ENCODE results near the gene SLIT3.

The SLIT3 gene

DNA sequence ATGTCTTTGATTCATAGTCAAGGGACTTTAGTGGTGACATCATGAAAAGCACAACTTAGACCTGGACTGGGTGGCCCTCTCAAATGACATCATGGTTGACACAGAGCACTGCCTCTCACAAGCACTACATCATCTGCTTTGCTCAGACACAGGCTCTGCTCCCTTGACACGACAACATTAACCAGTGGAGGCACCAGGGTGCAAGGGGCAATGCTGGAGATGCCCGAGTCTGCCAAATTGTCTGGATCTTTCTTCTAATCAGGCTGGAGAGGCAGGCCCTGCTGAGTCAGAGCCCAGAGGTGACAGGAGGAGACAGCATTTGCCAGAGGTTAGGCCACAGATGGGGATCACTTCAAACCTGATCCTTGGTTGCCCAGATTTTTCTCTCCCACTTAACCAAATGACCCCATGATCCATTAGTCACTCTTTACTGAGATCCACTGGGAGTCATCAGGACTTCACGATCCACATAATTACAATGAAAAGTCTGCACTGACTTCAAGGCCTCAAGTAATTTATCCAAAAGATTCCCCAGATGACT is 174.4 kb downstream of the SLIT3 start:
- no peak overlapping the region for H3K27ac ChIP-seq (ENCODE audit: low read depth, low read length)
- no peaks in the 10 kb centered on the region for H3K36me3 ChIP-seq (ENCODE audit: control insufficient read depth, insufficient read depth, low read length)
- peaks cover 18% of the 10 kb centered on the region for H3K4me1 ChIP-seq (ENCODE audit: control insufficient read depth, insufficient read depth, low read length)
- H3K27me3 ChIP-seq (ENCODE audit: control insufficient read depth, insufficient read depth, low read length): no peaks in the 10 kb centered on the region
- H3K9me3 ChIP-seq (ENCODE audit: control insufficient read depth, insufficient read depth, low read depth, low read length): peaks cover 4% of the 10 kb centered on the region; the same call in 1 of the 2 replicates
- H3K9ac ChIP-seq (ENCODE audit: low read length): no peak overlapping the region
- no peak overlapping the region for H3K4me3 ChIP-seq (ENCODE audit: low read depth, low read length)

DNA sequence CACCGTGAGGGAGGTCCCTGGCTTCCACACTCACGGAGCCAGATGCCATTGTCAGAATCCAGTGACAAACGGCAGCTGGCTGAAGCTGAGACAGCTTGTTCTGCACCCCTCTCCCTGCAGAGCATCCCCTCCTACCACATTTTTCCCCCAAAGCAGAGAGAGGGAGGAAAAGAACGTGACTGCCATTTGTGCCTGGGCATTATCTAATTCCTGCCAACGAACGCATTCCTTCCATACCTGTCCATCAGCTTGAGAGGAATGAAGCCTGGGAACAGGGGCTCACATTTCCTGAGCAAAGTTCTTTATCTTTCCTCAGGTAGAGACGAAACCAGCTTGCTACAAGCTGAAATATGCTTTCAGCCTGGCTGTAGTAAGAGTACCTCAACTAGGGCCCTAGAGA is 175.4 kb downstream of the SLIT3 start:
- no peak overlapping the region for H3K9ac ChIP-seq (ENCODE audit: low read length)
- H3K9me3 ChIP-seq (ENCODE audit: control insufficient read depth, insufficient read depth, low read depth, low read length): peaks cover 4% of the 10 kb centered on the region; the same call in 1 of the 2 replicates
- no peaks in the 10 kb centered on the region for H3K36me3 ChIP-seq (ENCODE audit: control insufficient read depth, insufficient read depth, low read length)
- H3K4me3 ChIP-seq (ENCODE audit: low read depth, low read length): no peak overlapping the region
- peaks cover 18% of the 10 kb centered on the region for H3K4me1 ChIP-seq (ENCODE audit: control insufficient read depth, insufficient read depth, low read length)
- no peak overlapping the region for H3K27ac ChIP-seq (ENCODE audit: low read depth, low read length)
- H3K27me3 ChIP-seq (ENCODE audit: control insufficient read depth, insufficient read depth, low read length): no peaks in the 10 kb centered on the region

GRCh38 chr5:169122951-169123350 is 178.0 kb downstream of the SLIT3 start:
- peaks cover 4% of the 10 kb centered on the region; the same call in 1 of the 2 replicates for H3K9me3 ChIP-seq (ENCODE audit: control insufficient read depth, insufficient read depth, low read depth, low read length)
- peaks cover 22% of the 10 kb centered on the region for H3K4me1 ChIP-seq (ENCODE audit: control insufficient read depth, insufficient read depth, low read length)
- no peak overlapping the region for H3K27ac ChIP-seq (ENCODE audit: low read depth, low read length)
- H3K4me3 ChIP-seq (ENCODE audit: low read depth, low read length): no peak overlapping the region
- H3K27me3 ChIP-seq (ENCODE audit: control insufficient read depth, insufficient read depth, low read length): no peaks in the 10 kb centered on the region
- no peaks in the 10 kb centered on the region for H3K36me3 ChIP-seq (ENCODE audit: control insufficient read depth, insufficient read depth, low read length)
- no peak overlapping the region for H3K9ac ChIP-seq (ENCODE audit: low read length)

GRCh38 chr5:169121630-169122420 is 179.1 kb downstream of the SLIT3 start:
- no peaks in the 10 kb centered on the region for H3K36me3 ChIP-seq (ENCODE audit: control insufficient read depth, insufficient read depth, low read length)
- H3K9ac ChIP-seq (ENCODE audit: low read length): no peak overlapping the region
- no peak overlapping the region for H3K27ac ChIP-seq (ENCODE audit: low read depth, low read length)
- no peaks in the 10 kb centered on the region for H3K27me3 ChIP-seq (ENCODE audit: control insufficient read depth, insufficient read depth, low read length)
- H3K9me3 ChIP-seq (ENCODE audit: control insufficient read depth, insufficient read depth, low read depth, low read length): peaks cover 4% of the 10 kb centered on the region; the same call in 1 of the 2 replicates
- peaks cover 14% of the 10 kb centered on the region; the same call in 1 of the 2 replicates for H3K4me1 ChIP-seq (ENCODE audit: control insufficient read depth, insufficient read depth, low read length)
- H3K4me3 ChIP-seq (ENCODE audit: low read depth, low read length): no peak overlapping the region

DNA sequence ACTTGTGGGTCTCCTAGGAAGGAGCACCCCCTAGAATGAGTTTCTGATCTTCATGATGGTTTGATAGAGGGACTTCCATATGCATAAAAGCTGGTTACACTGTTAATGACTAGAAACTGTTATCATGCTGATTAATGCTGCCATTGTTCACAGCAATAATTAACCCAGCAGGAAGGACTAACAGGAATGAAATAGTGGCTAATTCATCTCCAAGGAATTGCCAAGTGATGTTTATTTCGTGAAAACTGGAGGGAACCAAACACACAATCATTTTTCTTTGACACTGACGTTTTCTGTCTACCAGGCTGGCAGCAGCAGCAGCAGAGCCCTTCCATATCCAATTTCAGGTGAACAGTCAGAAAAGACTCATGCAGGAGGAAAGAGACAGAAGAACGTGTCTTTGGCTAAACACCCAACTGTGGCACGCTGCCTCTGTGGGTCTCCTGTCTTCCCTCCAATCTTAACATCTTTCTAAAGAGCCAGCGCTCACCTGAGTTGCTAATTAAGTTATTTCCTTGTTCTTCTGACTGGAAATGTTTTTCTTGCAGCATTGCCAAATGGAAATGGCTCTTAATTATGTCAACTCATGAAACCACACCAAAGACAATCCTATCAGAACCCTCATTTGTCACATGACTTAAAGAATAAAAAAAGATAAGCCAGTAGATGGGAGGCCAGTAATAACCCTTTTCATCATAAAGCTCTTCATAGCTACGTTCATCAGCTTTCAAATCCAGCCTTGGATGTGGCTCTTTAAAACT is 181.5 kb downstream of the SLIT3 start:
- no peak overlapping the region for H3K27ac ChIP-seq (ENCODE audit: low read depth, low read length)
- no peaks in the 10 kb centered on the region for H3K36me3 ChIP-seq (ENCODE audit: control insufficient read depth, insufficient read depth, low read length)
- H3K4me3 ChIP-seq (ENCODE audit: low read depth, low read length): no peak overlapping the region

DNA sequence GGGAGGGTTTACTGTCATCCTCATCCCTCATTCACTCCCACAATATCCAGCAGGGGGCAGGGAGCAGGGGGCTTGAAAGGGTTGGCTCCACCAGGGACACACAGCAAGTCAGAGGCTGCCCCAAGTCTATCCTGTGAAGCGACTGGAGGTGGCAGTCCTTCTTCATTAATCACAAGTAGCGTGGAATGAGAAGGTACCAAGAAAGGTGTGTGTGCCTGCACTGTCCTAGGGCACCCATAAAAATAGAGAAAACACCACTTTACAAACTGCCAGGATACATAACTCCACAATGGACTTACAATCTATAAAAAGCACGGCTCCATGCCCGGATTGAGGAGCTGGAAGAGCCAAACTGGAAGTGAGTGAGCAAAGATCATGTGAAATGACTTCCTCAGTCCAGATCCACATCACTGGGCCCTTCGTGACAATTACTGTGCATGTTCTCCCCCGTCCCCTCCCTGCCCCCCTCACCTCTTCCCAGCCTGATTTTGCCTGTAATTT is 183.9 kb downstream of the SLIT3 start:
- Histone ChIP-seq H3K9ac (ENCODE audit: low read length) (no peak overlapping the region), H3K9me3 (ENCODE audit: control insufficient read depth, insufficient read depth, low read depth, low read length) (no peaks in the 10 kb centered on the region), H3K4me3 (ENCODE audit: low read depth, low read length) (no peak overlapping the region), H3K36me3 (ENCODE audit: control insufficient read depth, insufficient read depth, low read length) (no peaks in the 10 kb centered on the region), H3K27ac (ENCODE audit: low read depth, low read length) (no peak overlapping the region), H3K4me1 (ENCODE audit: control insufficient read depth, insufficient read depth, low read length) (peaks cover 8% of the 10 kb centered on the region; the same call in 1 of the 2 replicates), H3K27me3 (ENCODE audit: control insufficient read depth, insufficient read depth, low read length) (no peaks in the 10 kb centered on the region)

More for the DNA sequence above, 181.5 kb downstream of the SLIT3 start:
- Histone ChIP-seq H3K9me3 (ENCODE audit: control insufficient read depth, insufficient read depth, low read depth, low read length) (peaks cover 4% of the 10 kb centered on the region; the same call in 1 of the 2 replicates), H3K9ac (ENCODE audit: low read length) (no peak overlapping the region), H3K27me3 (ENCODE audit: control insufficient read depth, insufficient read depth, low read length) (no peaks in the 10 kb centered on the region), H3K4me1 (ENCODE audit: control insufficient read depth, insufficient read depth, low read length) (peaks cover 8% of the 10 kb centered on the region; the same call in 1 of the 2 replicates)

DNA sequence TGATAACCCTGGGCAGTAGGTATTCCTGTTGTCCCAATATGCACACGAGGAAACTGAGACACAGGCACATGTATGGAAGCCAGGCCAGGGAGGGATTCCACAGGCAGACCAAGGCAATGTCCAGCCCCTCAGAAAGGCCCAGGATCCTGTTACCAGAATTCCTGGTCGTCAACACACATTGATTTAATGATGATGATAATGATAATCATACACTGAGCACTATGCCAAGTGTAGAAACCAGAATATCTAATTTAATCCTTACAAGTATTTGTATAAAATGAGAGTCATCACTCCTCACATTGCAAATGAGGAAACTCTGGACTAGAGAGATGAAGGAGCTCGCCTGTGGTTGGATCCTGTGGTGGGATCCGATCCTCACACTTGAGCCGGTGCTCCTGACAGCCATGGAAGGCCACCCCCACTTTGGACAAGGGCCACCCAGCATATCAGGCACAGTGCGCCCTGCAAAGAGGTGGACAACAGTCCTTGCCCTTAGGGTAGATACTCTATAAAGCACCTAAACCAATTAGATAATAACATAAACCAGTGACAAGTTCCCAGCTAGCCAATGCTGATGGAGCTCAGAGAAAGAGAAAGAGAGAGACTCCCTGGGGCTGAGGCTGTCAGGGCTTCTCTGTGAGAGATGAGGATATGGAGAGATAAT is 185.3 kb downstream of the SLIT3 start:
- Histone ChIP-seq H3K4me3 (ENCODE audit: low read depth, low read length) (no peak overlapping the region), H3K36me3 (ENCODE audit: control insufficient read depth, insufficient read depth, low read length) (no peaks in the 10 kb centered on the region), H3K4me1 (ENCODE audit: control insufficient read depth, insufficient read depth, low read length) (peaks cover 8% of the 10 kb centered on the region; the same call in 1 of the 2 replicates), H3K9ac (ENCODE audit: low read length) (no peak overlapping the region), H3K27ac (ENCODE audit: low read depth, low read length) (no peak overlapping the region), H3K27me3 (ENCODE audit: control insufficient read depth, insufficient read depth, low read length) (no peaks in the 10 kb centered on the region), H3K9me3 (ENCODE audit: control insufficient read depth, insufficient read depth, low read depth, low read length) (no peaks in the 10 kb centered on the region)

DNA sequence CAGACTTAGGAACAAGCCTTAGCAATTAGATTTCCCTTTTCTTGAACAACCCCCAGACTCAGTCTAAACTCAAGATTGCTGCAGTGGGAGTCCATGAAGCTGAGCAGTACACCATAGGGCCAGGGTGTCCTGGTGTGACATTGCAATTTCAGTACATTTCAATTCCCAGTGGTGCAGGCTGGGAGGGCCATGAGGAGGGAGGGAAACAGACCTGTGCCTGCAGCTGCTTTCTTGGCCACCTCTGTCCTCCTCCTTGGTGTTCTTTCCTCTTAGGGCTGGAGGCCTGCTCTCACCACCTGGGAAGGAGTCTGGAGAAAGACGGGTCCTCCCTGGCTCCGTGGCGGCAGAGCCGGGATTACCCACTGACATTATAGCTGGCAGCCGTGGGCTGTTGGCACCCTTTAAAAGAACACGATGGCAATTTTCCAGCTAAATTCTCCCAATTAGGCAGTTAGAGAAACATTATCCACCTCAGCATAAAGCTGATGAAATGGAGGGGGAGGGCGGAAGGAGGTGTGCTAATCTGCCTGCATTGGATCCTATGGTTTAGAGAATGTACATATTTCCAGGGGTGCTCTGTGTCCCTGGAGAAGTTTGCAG is 186.4 kb downstream of the SLIT3 start:
- Histone ChIP-seq H3K9me3 (ENCODE audit: control insufficient read depth, insufficient read depth, low read depth, low read length) (peaks cover 4% of the 10 kb centered on the region; the same call in 1 of the 2 replicates), H3K9ac (ENCODE audit: low read length) (no peak overlapping the region), H3K27me3 (ENCODE audit: control insufficient read depth, insufficient read depth, low read length) (no peaks in the 10 kb centered on the region), H3K4me1 (ENCODE audit: control insufficient read depth, insufficient read depth, low read length) (peaks cover 7% of the 10 kb centered on the region; the same call in 1 of the 2 replicates), H3K4me3 (ENCODE audit: low read depth, low read length) (no peak overlapping the region), H3K36me3 (ENCODE audit: control insufficient read depth, insufficient read depth, low read length) (no peaks in the 10 kb centered on the region), H3K27ac (ENCODE audit: low read depth, low read length) (no peak overlapping the region)

DNA sequence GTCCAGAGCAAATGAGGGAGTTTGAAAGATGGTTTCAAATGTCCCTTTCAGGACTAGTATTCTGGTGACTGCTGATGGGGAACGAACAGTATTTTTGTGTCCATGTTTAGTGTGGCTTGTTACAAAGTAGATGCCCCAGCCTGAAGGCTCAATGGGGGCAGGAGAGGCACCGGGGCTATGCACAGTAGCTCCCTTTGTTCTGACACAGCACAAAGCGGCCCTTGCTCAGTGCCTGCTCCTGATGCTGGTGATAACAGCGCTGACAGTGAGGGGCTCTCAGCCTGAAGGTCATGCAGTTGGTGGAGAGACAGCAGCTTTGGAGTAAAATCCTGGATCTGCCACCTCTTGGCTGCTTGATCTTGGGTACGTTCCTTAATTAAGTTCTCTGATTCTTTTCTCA is 188.9 kb downstream of the SLIT3 start:
- Histone ChIP-seq H3K4me1 (ENCODE audit: control insufficient read depth, insufficient read depth, low read length) (peaks cover 9% of the 10 kb centered on the region; the same call in 1 of the 2 replicates), H3K9me3 (ENCODE audit: control insufficient read depth, insufficient read depth, low read depth, low read length) (peaks cover 8% of the 10 kb centered on the region), H3K4me3 (ENCODE audit: low read depth, low read length) (no peak overlapping the region), H3K36me3 (ENCODE audit: control insufficient read depth, insufficient read depth, low read length) (no peaks in the 10 kb centered on the region), H3K9ac (ENCODE audit: low read length) (no peak overlapping the region), H3K27me3 (ENCODE audit: control insufficient read depth, insufficient read depth, low read length) (no peaks in the 10 kb centered on the region), H3K27ac (ENCODE audit: low read depth, low read length) (no peak overlapping the region)

All from HUES6 (cell line).